Measurements from ENCODE around the gene GTF2H4. TPM values are rescaled to one million over a fixed set of nuclear protein-coding genes. Genes with fewer than 3 reads are reported as not detected.
"Not testable (repeated sequence)": the region's sequence is repeated elsewhere in the genome, so short reads cannot be mapped to it uniquely, and the experiment has no call there.

Gene GTF2H4
- total RNA-seq, 1 donor from 2014 or later = 67.2 TPM

GRCh38 chr6:30917487-30917886, 9.5 kb downstream of the GTF2H4 start:
- no peak for TF ChIP-seq CTCF (IDR thresholded peaks at IDR 0.05; ENCODE audit: partially characterized antibody, unreplicated experiment)

GRCh38 chr6:30918670-30919069, 10.7 kb downstream of the GTF2H4 start:
- H3K36me3 Mint-ChIP-seq (ENCODE audit: unreplicated experiment) = no peaks in the 10 kb centered on the region
- peaks cover 1% of the 10 kb centered on the region for H3K9me3 Mint-ChIP-seq (ENCODE audit: unreplicated experiment)
- peaks cover 11% of the 10 kb centered on the region for H3K27me3 Mint-ChIP-seq (ENCODE audit: unreplicated experiment)
- no peak for TF ChIP-seq CTCF (IDR thresholded peaks at IDR 0.05; ENCODE audit: partially characterized antibody, unreplicated experiment)
- no peak overlapping the region for H3K4me3 Mint-ChIP-seq (ENCODE audit: unreplicated experiment)
- H3K27ac Mint-ChIP-seq (ENCODE audit: unreplicated experiment) = no peak overlapping the region
- peaks cover 12% of the 10 kb centered on the region for H3K4me1 Mint-ChIP-seq (ENCODE audit: low read depth, unreplicated experiment)
- DNase-seq = no peak

More at GRCh38 chr6:30917487-30917886, 9.5 kb downstream of the GTF2H4 start:
- peaks cover 12% of the 10 kb centered on the region for H3K4me1 Mint-ChIP-seq (ENCODE audit: low read depth, unreplicated experiment)
- no peak for DNase-seq
- no peak overlapping the region for H3K4me3 Mint-ChIP-seq (ENCODE audit: unreplicated experiment)
- H3K27me3 Mint-ChIP-seq (ENCODE audit: unreplicated experiment) = peaks cover 11% of the 10 kb centered on the region
- peaks cover 3% of the 10 kb centered on the region for H3K36me3 Mint-ChIP-seq (ENCODE audit: unreplicated experiment)
- H3K9me3 Mint-ChIP-seq (ENCODE audit: unreplicated experiment) = peaks cover 1% of the 10 kb centered on the region
- H3K27ac Mint-ChIP-seq (ENCODE audit: unreplicated experiment) = no peak overlapping the region

- DNase-seq = no peak
- no peak overlapping the region for H3K27ac Mint-ChIP-seq (ENCODE audit: unreplicated experiment)
- peaks cover 2% of the 10 kb centered on the region for H3K4me1 Mint-ChIP-seq (ENCODE audit: low read depth, unreplicated experiment)
- H3K27me3 Mint-ChIP-seq (ENCODE audit: unreplicated experiment) = peaks cover 9% of the 10 kb centered on the region
- H3K9me3 Mint-ChIP-seq (ENCODE audit: unreplicated experiment) = no peaks in the 10 kb centered on the region
- H3K4me3 Mint-ChIP-seq (ENCODE audit: unreplicated experiment) = no peak overlapping the region
- peaks cover 4% of the 10 kb centered on the region for H3K36me3 Mint-ChIP-seq (ENCODE audit: unreplicated experiment)
- no peak for TF ChIP-seq CTCF (IDR thresholded peaks at IDR 0.05; ENCODE audit: partially characterized antibody, unreplicated experiment)
These were observed 14.4 kb downstream of the GTF2H4 start for GRCh38 chr6:30922447-30922852.

- H3K27me3 Mint-ChIP-seq (ENCODE audit: unreplicated experiment); H3K9me3 Mint-ChIP-seq (ENCODE audit: unreplicated experiment); H3K4me1 Mint-ChIP-seq (ENCODE audit: low read depth, unreplicated experiment); H3K4me3 Mint-ChIP-seq (ENCODE audit: unreplicated experiment); H3K27ac Mint-ChIP-seq (ENCODE audit: unreplicated experiment); DNase-seq: not testable (repeated sequence)
- H3K36me3 Mint-ChIP-seq (ENCODE audit: unreplicated experiment) = peaks cover 10% of the 10 kb centered on the region
These were observed 16.1 kb downstream of the GTF2H4 start for GRCh38 chr6:30924040-30924627.

GRCh38 chr6:30926644-30927043, 18.6 kb downstream of the GTF2H4 start:
- Mint-ChIP-seq H3K4me1 (ENCODE audit: low read depth, unreplicated experiment) (no peaks in the 10 kb centered on the region), H3K36me3 (ENCODE audit: unreplicated experiment) (peaks cover 16% of the 10 kb centered on the region), H3K4me3 (ENCODE audit: unreplicated experiment) (no peak overlapping the region), H3K9me3 (ENCODE audit: unreplicated experiment) (no peaks in the 10 kb centered on the region), H3K27ac (ENCODE audit: unreplicated experiment) (no peak overlapping the region), H3K27me3 (ENCODE audit: unreplicated experiment) (peaks cover 4% of the 10 kb centered on the region)
- DNase-seq = no peak
- no peak for TF ChIP-seq CTCF (IDR thresholded peaks at IDR 0.05; ENCODE audit: partially characterized antibody, unreplicated experiment)

- H3K9me3 Mint-ChIP-seq (ENCODE audit: unreplicated experiment); DNase-seq; H3K4me3 Mint-ChIP-seq (ENCODE audit: unreplicated experiment); H3K27ac Mint-ChIP-seq (ENCODE audit: unreplicated experiment); H3K4me1 Mint-ChIP-seq (ENCODE audit: low read depth, unreplicated experiment); H3K27me3 Mint-ChIP-seq (ENCODE audit: unreplicated experiment): not testable (repeated sequence)
- H3K36me3 Mint-ChIP-seq (ENCODE audit: unreplicated experiment) = peaks cover 16% of the 10 kb centered on the region
These were observed 19.1 kb downstream of the GTF2H4 start for GRCh38 chr6:30927080-30927479.

Measured in glutamatergic neuron (in vitro differentiated cells).